PC-3 (cell line): Measurements from ENCODE around the gene ESRP2. TPM values are rescaled to one million over a fixed set of nuclear protein-coding genes. Genes with fewer than 3 reads are reported as not detected.

Source experiments
- ATAC-seq: fragments of 200-7000 bp; cut with Tn5 transposase; 2 replicates; pipeline ENCODE4 v1.9.1; 2020; ENCODE audit warnings: mild to moderate bottlenecking, moderate library complexity
- BruUV-seq: library from RNA; stranded (reverse); fragments of 400-500 nt; replicated peaks from 2 replicates; lab custom pipeline; 2021; lab: Mats Ljungman, UMichigan
- CTCF ChIA-PET: fragments of 300-600 bp; sonication (Branson Sonifier 250); formaldehyde crosslinking; loops from one replicate; lab custom pipeline; 2022; ENCODE audit warnings: antibody characterized with exemption; lab: Charles Lee
- POLR2A ChIA-PET: fragments of 300-600 bp; sonication (Branson Sonifier 250); formaldehyde crosslinking; loops from one replicate; lab custom pipeline; 2022; ENCODE audit warnings: antibody characterized with exemption; ENCODE audit not compliant: unreplicated experiment; lab: Charles Lee
- DNase-seq: peaks from one replicate; pipeline ENCODE4 v3.0.0-alpha.2; 2015
- H2AFZ ChIP-seq: fragments of 300-600 bp; sonication (generic); 2 replicates; pipeline ENCODE4 v1.6.0; 2016; ENCODE audit warnings: antibody characterized with exemption, low read length
- H3F3A ChIP-seq: fragments of 300-600 bp; sonication (generic); one replicate; pipeline ENCODE4 v1.6.0; 2017; ENCODE audit warnings: antibody characterized with exemption, low read length, control low read depth, mild to moderate bottlenecking; ENCODE audit not compliant: unreplicated experiment
- H3K27ac ChIP-seq: fragments of 300-600 bp; sonication (generic); 2 replicates; pipeline ENCODE4 v1.5.1; 2016; ENCODE audit warnings: mild to moderate bottlenecking, low read length
- H3K27me3 ChIP-seq: fragments of 300-600 bp; sonication (generic); 2 replicates; pipeline ENCODE4 v1.6.1; 2016; ENCODE audit warnings: low read length, mixed read lengths
- H3K36me3 ChIP-seq: fragments of 300-600 bp; sonication (generic); 2 replicates; pipeline ENCODE4 v1.6.1; 2016; ENCODE audit warnings: low read depth, mixed run types, low read length, mixed read lengths
- H3K4me1 ChIP-seq: fragments of 300-600 bp; sonication (generic); 2 replicates; pipeline ENCODE4 v1.5.1; 2016; ENCODE audit warnings: low read length; ENCODE audit not compliant: insufficient read depth
- H3K4me2 ChIP-seq: fragments of 300-600 bp; sonication (generic); 2 replicates; pipeline ENCODE4 v1.6.0; 2016; ENCODE audit warnings: low read length
- H3K4me3 ChIP-seq: fragments of 300-600 bp; sonication (generic); 2 replicates; pipeline ENCODE4 v1.5.1; 2016; ENCODE audit warnings: mild to moderate bottlenecking, low read length, mixed read lengths
- H3K79me2 ChIP-seq: fragments of 300-600 bp; sonication (generic); 2 replicates; pipeline ENCODE4 v1.6.1; 2017; ENCODE audit warnings: low read length, mixed read lengths
- H3K9ac ChIP-seq: fragments of 300-600 bp; sonication (generic); 2 replicates; pipeline ENCODE4 v1.6.0; 2016; ENCODE audit warnings: mild to moderate bottlenecking, low read length
- H3K9me2 ChIP-seq: fragments of 300-600 bp; sonication (generic); replicated peaks from 2 replicates; pipeline ENCODE4 v1.6.1; 2016; ENCODE audit warnings: mixed run types, low read length, mixed read lengths
- H3K9me3 ChIP-seq: fragments of 300-600 bp; sonication (generic); 2 replicates; pipeline ENCODE4 v1.6.1; 2016; ENCODE audit warnings: low read length, mixed read lengths
- H4K20me1 ChIP-seq: fragments of 300-600 bp; sonication (generic); 2 replicates; pipeline ENCODE4 v1.6.1; 2016; ENCODE audit warnings: low read length, mixed read lengths
- CTCF ChIP-seq: fragments of 300-600 bp; sonication (generic); conservative IDR thresholded peaks from 2 replicates; pipeline ENCODE4 v1.5.1; 2017; ENCODE audit warnings: antibody characterized with exemption, low read depth, mild to moderate bottlenecking, low read length
- EZH2 ChIP-seq: fragments of 300-600 bp; sonication (generic); IDR thresholded peaks from one replicate; pipeline ENCODE4 v1.6.1; 2017; ENCODE audit warnings: antibody characterized with exemption, mild to moderate bottlenecking, low read length; ENCODE audit not compliant: unreplicated experiment
- EZH2phosphoT487 ChIP-seq: fragments of 300-600 bp; sonication (generic); IDR thresholded peaks from 2 replicates; pipeline ENCODE4 v1.6.1; 2018; ENCODE audit warnings: mild to moderate bottlenecking, antibody characterized with exemption, low read length, borderline replicate concordance
- intact Hi-C: fragments of 100-400 bp; cut with micrococcal nuclease; formaldehyde crosslinking; loops from 2 replicates; pipeline ENCODE4 v1.9.0; 2023
- total RNA-seq: library from RNA; depleted of rRNA; stranded (reverse); fragments of >200 nt; gene quantifications from 2 replicates; pipeline ENCODE4 v1.2.3, GENCODE V29; 2014

ESRP2 gene
- total RNA-seq, 1 experiment from 2014 or later = 46.9 TPM

GRCh38 chr16:68281368-68282063 is 45.6 kb upstream of the ESRP2 start:
- no peak overlapping the region for H3K27ac ChIP-seq
- H3K9me3 ChIP-seq = no peaks in the 10 kb centered on the region
- BruUV-seq = no TSS peak
- no peak overlapping the region for H2AFZ ChIP-seq
- ATAC-seq (no peak), DNase-seq (no peak)
- H3K79me2 ChIP-seq = peaks cover 16% of the 10 kb centered on the region; the same call in 1 of the 2 replicates
- no peaks in the 10 kb centered on the region for H3K27me3 ChIP-seq
- H3K4me2 ChIP-seq = no peak overlapping the region
- H4K20me1 ChIP-seq = no peaks in the 10 kb centered on the region
- ChIA-PET POLR2A (no interaction called here), CTCF (no interaction called here)
- intact Hi-C loops = no loop called here
- no peaks in the 10 kb centered on the region for H3K9me2 ChIP-seq
- no peak overlapping the region for H3K9ac ChIP-seq
- TF ChIP-seq EZH2 = no peak
- TF ChIP-seq CTCF = no peak
- TF ChIP-seq EZH2phosphoT487 = no peak
- peaks cover 4% of the 10 kb centered on the region; the same call in 1 of the 2 replicates for H3K36me3 ChIP-seq
- no peaks in the 10 kb centered on the region for H3K4me1 ChIP-seq
- no peaks in the 10 kb centered on the region for H3F3A ChIP-seq
- H3K4me3 ChIP-seq = no peak overlapping the region

- Histone ChIP-seq H3K4me2 (no peak overlapping the region), H3K27ac (no peak overlapping the region), H3K4me3 (no peak overlapping the region), H3K27me3 (no peaks in the 10 kb centered on the region), H3K9me3 (no peaks in the 10 kb centered on the region), H3K9me2 (no peaks in the 10 kb centered on the region), H3K79me2 (peaks cover 6% of the 10 kb centered on the region; the same call in 1 of the 2 replicates), H3K9ac (no peak overlapping the region), H3F3A (no peaks in the 10 kb centered on the region), H4K20me1 (no peaks in the 10 kb centered on the region), H3K4me1 (no peaks in the 10 kb centered on the region), H3K36me3 (peaks cover 4% of the 10 kb centered on the region; the same call in 1 of the 2 replicates), H2AFZ (no peak overlapping the region)
- ChIA-PET POLR2A (interaction anchor here (0.6 to 0.7 kb wide), 2 partner anchors 53 to 1051 kb away, joined by 5 to 7 read pairs; no protein-coding TSS in a partner anchor), CTCF (no interaction called here)
- no TSS peak for BruUV-seq
- DNase-seq = no peak
- TF ChIP-seq EZH2phosphoT487 = no peak
- TF ChIP-seq EZH2 = no peak
- ATAC-seq = no peak
- intact Hi-C loops = no loop called here
Observed at GRCh38 chr16:68279726-68280558, 44.0 kb upstream of the ESRP2 start.

GRCh38 chr16:68276223-68276622 is 40.3 kb upstream of the ESRP2 start:
- ChIA-PET CTCF (no interaction called here), POLR2A (no interaction called here)
- Histone ChIP-seq H3K27ac (no peak overlapping the region), H2AFZ (no peak overlapping the region), H3F3A (no peaks in the 10 kb centered on the region), H3K27me3 (no peaks in the 10 kb centered on the region), H3K9me3 (no peaks in the 10 kb centered on the region), H3K36me3 (peaks cover under 1% of the 10 kb centered on the region; the same call in 1 of the 2 replicates), H3K4me3 (no peak overlapping the region), H3K79me2 (peaks cover 31% of the 10 kb centered on the region), H4K20me1 (no peaks in the 10 kb centered on the region), H3K4me2 (no peak overlapping the region), H3K9me2 (no peaks in the 10 kb centered on the region), H3K9ac (no peak overlapping the region), H3K4me1 (no peaks in the 10 kb centered on the region)
- no peak for DNase-seq
- intact Hi-C loops = no loop called here
- no peak for ATAC-seq
- TF ChIP-seq EZH2 (no peak), EZH2phosphoT487 (no peak), CTCF (no peak)
- BruUV-seq = no TSS peak
